Measurements from ENCODE around the gene PDIK1L. TPM values are rescaled to one million over a fixed set of nuclear protein-coding genes. Genes with fewer than 3 reads are reported as not detected.
A peak's percentile ranks its signal among the peaks of the same experiment; 100 is the strongest.

PDIK1L gene
- total and polyA plus RNA-seq, 9 of the 15 experiments (the other 6 are each of a cell fraction or from before 2014, with no cell fraction given) = 12.8 to 30.2 (median 21.5) TPM

DNA sequence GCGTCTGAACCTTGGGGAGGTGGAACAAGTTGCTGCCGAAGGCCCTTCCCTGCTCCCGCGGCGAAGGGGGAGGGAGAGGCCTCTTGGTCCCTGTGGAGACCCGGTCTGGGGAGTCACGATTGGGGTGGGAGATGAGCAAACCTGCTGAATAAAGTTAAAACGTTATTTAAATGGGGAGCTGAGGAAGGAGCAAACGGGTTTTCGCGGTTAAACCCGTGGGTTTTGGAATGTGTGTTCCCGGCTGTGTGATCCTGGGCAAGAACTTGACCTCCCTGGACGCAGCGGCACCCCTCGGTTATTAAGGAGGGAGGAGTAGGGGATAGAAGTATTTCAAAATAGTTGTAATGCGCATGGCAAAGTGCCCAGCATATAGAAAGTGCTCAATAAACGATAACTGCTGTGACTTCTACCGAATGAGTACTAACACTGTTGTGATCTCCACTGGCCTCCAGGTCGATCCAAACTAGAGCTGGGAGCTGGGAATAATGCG, 50.6 kb downstream of the PDIK1L start:
- H2AFZ ChIP-seq (ENCODE audit: low read depth, low read length) = peak overlapping the region; percentile 99
- 31% methylated on average over 21 of the region's 21 CpGs for WGBS (ENCODE audit: insufficient coverage, low coverage, missing lambda C conversion rate)
- no peaks in the 10 kb centered on the region for H3K9me1 ChIP-seq (ENCODE audit: control insufficient read depth, insufficient read depth, low read length)
- ATAC-seq = no peak
- in situ Hi-C loops (cut with MboI) = no loop called here
- no peaks in the 10 kb centered on the region for H4K20me1 ChIP-seq (replicated peaks; ENCODE audit: control insufficient read depth, insufficient read depth, low read length)
- peaks cover 29 to 55% of the 10 kb centered on the region in 2 experiments for H3K4me1 ChIP-seq (replicated peaks in 1 of 2; ENCODE audit: control insufficient read depth in 2 of 2, insufficient read depth in 2 of 2, low read length in 2 of 2)
- peak overlapping the region; percentile 87 for H3K4me2 ChIP-seq (ENCODE audit: insufficient read depth, low read length)
- peak overlapping the region; percentile 78 to 95 for H3K9ac ChIP-seq (ENCODE audit: insufficient read depth in 1 of 2, low read depth in 2 of 2, low read length in 2 of 2)
- H3K36me3 ChIP-seq (ENCODE audit: control insufficient read depth, insufficient read depth, low read length) = no peaks in the 10 kb centered on the region
- ChIA-PET POLR2A (interaction anchor here (0.5 to 1.8 kb wide), 5 partner anchors 17 to 192 kb away, joined by 3 to 5 read pairs (median 4); partner anchors contain the start of gene CRYBG2), CTCF (ENCODE audit: low intra/inter-chr PET ratio) (interaction anchor here (0.5 to 2.6 kb wide), 7 partner anchors 17 to 148 kb away, joined by 3 to 26 read pairs (median 4); no protein-coding TSS in a partner anchor)
- peak overlapping the region; percentile 80 for H3K27ac ChIP-seq (ENCODE audit: extremely low read depth, low read depth, low read length)
- DNase-seq (ENCODE audit: extremely low read depth in 1 of 4, low spot score in 3 of 4) = no peak
- H3K27me3 ChIP-seq (ENCODE audit: control insufficient read depth in 2 of 2, insufficient read depth in 2 of 2, low read length in 2 of 2) = no peaks in the 10 kb centered on the region
- FAIRE-seq = peak; percentile 79
- H3K79me2 ChIP-seq (ENCODE audit: control insufficient read depth, insufficient read depth, low read length) = no peaks in the 10 kb centered on the region; the same call in 2 of the 3 replicates
- no peaks in the 10 kb centered on the region for H3K9me3 ChIP-seq (replicated peaks; ENCODE audit: control insufficient read depth, insufficient read depth, low read depth, low read length)
- H3K4me3 ChIP-seq = peak overlapping the region; percentile 43
- TSS peak; percentile 87 for BruUV-seq (replicated peaks)
- intact Hi-C loops (cut with micrococcal nuclease) = loop anchor here (1.0 kb wide), 1 partner anchor 57 kb away; no protein-coding TSS in a partner anchor
- TF ChIP-seq ZNF431 (CRISPR knock-in tag; IDR thresholded peaks at IDR 0.05) (no peak), NFRKB (IDR thresholded peaks at IDR 0.05; ENCODE audit: low read depth) (peak; percentile 37; the same call in 1 of the 2 replicates), CHD2 (IDR thresholded peaks at IDR 0.05; ENCODE audit: low read depth, low read length) (0 out of 2 replicates have a peak, but pooled peaks have one; percentile 20), CREB1 (IDR thresholded peaks at IDR 0.05) (no peak), CREB1 (CRISPR knock-in tag; IDR thresholded peaks at IDR 0.05) (no peak; the same call in 1 of the 2 replicates), SP2 (IDR thresholded peaks at IDR 0.05; ENCODE audit: extremely low read depth, low read depth, low read length, poor library complexity, severe bottlenecking) (no peak), ZNF165 (CRISPR knock-in tag; IDR thresholded peaks at IDR 0.05; ENCODE audit: borderline replicate concordance) (no peak), PCBP2 (IDR thresholded peaks at IDR 0.05; ENCODE audit: low read depth, low read length, poor library complexity, severe bottlenecking) (no peak), KHSRP (IDR thresholded peaks at IDR 0.05) (no peak), BRD4 (IDR thresholded peaks at IDR 0.05) (no peak), SIRT6 (IDR thresholded peaks at IDR 0.05; ENCODE audit: low read depth, low read length) (no peak), MYNN (IDR thresholded peaks at IDR 0.05) (no peak), MYNN (CRISPR knock-in tag; IDR thresholded peaks at IDR 0.05) (no peak)
- TF ChIP-seq, protein P1, sequence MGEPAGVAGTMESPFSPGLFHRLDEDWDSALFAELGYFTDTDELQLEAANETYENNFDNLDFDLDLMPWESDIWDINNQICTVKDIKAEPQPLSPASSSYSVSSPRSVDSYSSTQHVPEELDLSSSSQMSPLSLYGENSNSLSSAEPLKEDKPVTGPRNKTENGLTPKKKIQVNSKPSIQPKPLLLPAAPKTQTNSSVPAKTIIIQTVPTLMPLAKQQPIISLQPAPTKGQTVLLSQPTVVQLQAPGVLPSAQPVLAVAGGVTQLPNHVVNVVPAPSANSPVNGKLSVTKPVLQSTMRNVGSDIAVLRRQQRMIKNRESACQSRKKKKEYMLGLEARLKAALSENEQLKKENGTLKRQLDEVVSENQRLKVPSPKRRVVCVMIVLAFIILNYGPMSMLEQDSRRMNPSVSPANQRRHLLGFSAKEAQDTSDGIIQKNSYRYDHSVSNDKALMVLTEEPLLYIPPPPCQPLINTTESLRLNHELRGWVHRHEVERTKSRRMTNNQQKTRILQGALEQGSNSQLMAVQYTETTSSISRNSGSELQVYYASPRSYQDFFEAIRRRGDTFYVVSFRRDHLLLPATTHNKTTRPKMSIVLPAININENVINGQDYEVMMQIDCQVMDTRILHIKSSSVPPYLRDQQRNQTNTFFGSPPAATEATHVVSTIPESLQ (CRISPR knock-in tag; IDR thresholded peaks at IDR 0.05) = no peak
- TF ChIP-seq, protein P2, sequence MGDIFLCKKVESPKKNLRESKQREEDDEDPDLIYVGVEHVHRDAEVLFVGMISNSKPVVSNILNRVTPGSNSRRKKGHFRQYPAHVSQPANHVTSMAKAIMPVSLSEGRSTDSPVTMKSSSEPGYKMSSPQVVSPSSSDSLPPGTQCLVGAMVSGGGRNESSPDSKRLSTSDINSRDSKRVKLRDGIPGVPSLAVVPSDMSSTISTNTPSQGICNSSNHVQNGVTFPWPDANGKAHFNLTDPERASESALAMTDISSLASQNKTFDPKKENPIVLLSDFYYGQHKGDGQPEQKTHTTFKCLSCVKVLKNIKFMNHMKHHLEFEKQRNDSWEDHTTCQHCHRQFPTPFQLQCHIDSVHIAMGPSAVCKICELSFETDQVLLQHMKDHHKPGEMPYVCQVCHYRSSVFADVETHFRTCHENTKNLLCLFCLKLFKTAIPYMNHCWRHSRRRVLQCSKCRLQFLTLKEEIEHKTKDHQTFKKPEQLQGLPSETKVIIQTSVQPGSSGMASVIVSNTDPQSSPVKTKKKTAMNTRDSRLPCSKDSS (IDR thresholded peaks at IDR 0.05; ENCODE audit: low read depth, partially characterized antibody) = no peak
- TF ChIP-seq, protein P3, sequence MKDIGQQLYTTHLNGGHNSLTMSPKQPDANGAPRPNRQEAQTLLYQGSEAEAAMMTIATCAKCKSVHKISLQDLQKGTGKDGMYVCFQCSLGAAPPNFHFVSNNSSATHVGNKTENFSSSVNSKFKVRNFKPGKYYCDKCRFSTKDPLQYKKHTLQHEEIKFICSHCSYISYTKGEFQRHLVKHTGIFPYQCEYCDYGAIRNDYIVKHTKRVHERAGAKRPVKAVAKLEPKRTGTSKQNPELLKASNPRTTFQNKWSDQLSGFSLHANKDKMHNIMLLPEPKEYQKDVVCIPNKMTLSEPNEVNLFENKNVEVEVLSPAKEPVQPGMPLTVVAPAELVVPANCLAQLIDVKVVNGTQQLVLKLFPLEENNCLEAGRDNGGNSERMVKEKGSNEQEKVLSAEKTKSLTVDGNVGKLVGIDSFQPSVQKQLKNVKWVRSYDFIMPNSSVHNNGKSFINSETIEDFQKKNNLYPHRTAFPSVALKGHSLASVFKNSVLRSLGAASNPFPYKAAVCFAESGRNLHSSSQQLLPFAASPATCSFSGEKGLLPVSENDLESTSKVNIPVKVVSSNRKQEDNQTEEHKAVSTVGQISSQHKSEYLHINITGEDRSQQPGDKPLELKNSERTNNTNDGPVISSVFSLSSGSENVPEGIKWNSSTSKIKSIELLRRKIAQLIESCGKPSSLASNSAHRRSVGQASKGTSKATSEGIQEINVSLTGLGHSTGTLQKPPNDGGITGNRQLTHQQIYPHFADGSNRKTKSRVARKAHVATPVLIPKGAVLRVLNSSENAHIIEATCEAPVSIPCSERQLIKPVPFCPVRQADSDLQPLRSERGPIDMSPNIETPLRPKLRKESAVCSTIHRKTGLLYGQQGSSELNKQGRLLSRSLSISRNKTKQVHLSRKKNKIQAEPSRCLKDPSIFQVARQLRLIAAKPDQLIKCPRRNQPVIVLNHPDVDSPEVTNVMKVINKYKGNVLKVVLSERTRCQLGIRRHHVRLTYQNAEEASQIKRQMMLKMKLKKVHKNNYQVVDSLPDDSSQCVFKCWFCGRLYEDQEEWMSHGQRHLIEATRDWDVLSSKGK (CRISPR knock-in tag; IDR thresholded peaks at IDR 0.05) = no peak
- TF ChIP-seq, protein P4, sequence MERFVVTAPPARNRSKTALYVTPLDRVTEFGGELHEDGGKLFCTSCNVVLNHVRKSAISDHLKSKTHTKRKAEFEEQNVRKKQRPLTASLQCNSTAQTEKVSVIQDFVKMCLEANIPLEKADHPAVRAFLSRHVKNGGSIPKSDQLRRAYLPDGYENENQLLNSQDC (CRISPR knock-in tag; IDR thresholded peaks at IDR 0.05) = no peak
